M059J (cell line): ENCODE measurements around the gene PLPP3. TPM values are rescaled to one million over a fixed set of nuclear protein-coding genes. Genes with fewer than 3 reads are reported as not detected.

Experiments
- DNase-seq: peaks from one replicate; pipeline ENCODE4 v3.0.0-alpha.2; 2012; ENCODE audit warnings: low read depth
- total RNA-seq: library from RNA; depleted of rRNA; stranded (reverse); fragments of >200 nt; shearing (Covaris generic); gene quantifications from 2 replicates; pipeline ENCODE4 v1.2.3, GENCODE V29; 2014

The PLPP3 gene
- total RNA-seq, 1 experiment from 2014 or later: 17.2 TPM

DNA sequence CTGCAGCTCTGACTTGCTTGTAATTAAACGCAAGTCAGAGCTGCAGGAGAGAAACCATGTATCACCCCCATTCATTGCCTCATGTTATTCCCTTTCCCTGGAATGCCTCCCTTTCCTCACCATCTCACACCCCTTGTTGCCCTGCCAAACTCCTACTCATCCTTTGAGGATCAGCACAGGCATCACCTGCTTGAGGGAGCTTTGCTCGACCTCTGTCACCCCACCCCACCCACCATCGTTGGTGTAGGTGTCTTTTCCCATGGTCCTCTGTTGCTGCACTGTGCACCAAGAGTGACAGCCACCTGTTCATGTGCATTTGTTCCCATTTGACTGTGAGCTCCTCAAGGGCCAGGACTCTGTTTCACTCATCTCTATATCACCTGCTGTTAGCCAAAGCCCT is 117.2 kb downstream of the PLPP3 start:
- DNase-seq: no peak

DNA sequence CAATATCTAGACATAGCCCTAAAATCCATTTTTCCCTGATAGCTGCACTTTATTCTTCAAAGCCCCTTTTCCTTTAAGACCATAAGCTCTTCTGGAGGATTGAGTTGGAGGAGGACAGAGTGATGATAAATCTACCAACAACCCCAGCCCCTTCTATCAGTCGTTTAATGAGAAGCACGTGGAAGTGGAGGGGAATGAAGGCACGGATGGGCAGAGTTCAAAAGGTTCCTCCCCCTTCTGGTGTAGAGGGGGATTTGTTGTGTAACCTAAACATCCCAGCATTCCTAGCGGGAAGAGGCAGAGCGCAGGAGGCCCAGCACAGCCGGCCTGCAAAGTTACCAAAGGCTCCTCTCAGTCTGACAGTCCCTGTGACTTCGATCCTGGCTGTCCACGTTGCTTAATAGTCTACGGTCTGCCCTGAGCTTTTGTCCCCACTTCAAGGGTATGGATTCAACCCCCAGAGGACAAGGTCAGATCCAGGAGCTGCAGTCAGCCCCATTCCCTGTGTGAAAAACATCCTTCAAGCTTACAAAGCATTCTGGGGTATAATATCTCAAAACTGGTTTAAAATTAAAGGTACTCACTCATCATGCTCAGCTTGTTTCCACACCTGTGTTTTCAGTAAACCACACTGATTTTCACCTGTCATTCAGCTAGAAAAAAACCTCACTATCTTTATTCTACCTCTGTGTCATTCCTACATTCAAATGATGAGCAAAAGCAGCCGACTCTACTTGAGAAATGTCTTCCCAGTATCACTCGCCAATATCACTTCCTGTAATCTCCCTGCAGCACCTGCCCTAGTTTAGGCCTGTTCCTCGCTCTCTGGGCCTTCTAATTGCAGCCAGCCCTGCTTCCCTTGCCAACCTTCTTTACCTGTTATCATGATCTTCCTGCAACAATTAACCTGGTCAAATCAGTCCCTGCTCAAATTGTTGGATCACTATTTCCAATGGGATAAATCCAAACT is 117.9 kb downstream of the PLPP3 start:
- DNase-seq: no peak

DNA sequence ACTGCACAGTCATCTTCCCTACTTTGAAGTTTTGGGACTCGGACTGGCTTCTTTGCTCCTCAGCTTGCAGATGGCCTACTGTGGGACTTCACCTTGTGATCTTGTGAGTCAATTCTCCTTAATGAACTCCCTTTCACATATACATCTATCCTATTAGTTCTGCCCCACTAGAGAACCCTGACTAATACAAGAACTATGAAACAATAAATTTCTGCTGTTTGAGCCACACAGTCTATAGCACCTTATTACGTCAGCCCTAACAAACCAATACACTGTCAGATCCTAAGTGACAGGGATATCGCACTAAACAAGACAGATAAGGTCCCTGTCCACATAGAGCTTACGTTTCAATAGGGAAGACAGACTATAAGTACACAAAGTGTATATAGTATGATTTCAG is 120.1 kb downstream of the PLPP3 start:
- DNase-seq: no peak

- DNase-seq: no peak
Observed at GRCh38 chr1:56457756-56458375, 121.5 kb downstream of the PLPP3 start.

- peak; percentile 85 for DNase-seq
Observed at GRCh38 chr1:56456435-56457101, 122.8 kb downstream of the PLPP3 start.

- DNase-seq: no peak
Observed at GRCh38 chr1:56453417-56454078, 125.8 kb downstream of the PLPP3 start.

GRCh38 chr1:56453016-56453415 is 126.3 kb downstream of the PLPP3 start:
- DNase-seq: no peak

- no peak for DNase-seq
Observed at GRCh38 chr1:56452027-56453011, 127.0 kb downstream of the PLPP3 start.

DNA sequence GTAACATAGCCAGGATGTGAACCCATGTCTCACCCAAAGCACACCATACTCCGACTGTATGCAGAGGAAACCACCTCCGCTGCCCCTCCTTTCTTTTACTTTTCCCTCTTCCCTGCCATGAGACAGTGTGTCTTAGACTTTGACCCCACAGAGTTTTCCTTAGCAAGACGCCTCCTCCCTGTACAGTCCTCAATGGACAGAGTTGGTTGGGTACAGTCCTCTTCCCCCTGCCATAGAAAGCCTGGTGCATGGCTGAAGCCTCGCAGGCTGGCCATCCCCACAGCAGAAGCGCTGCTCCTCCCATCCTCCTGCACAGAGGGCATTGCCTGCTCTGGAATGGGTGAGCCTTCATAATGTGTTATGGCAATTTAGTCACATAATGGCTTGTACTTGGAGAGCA is 127.9 kb downstream of the PLPP3 start:
- DNase-seq: no peak

GRCh38 chr1:56450004-56450666 is 129.2 kb downstream of the PLPP3 start:
- DNase-seq: peak; percentile 15

- peak; percentile 56 for DNase-seq
Observed at GRCh38 chr1:56448529-56449300, 130.6 kb downstream of the PLPP3 start.

GRCh38 chr1:56447823-56448222 is 131.5 kb downstream of the PLPP3 start:
- peak; percentile 9 for DNase-seq

DNA sequence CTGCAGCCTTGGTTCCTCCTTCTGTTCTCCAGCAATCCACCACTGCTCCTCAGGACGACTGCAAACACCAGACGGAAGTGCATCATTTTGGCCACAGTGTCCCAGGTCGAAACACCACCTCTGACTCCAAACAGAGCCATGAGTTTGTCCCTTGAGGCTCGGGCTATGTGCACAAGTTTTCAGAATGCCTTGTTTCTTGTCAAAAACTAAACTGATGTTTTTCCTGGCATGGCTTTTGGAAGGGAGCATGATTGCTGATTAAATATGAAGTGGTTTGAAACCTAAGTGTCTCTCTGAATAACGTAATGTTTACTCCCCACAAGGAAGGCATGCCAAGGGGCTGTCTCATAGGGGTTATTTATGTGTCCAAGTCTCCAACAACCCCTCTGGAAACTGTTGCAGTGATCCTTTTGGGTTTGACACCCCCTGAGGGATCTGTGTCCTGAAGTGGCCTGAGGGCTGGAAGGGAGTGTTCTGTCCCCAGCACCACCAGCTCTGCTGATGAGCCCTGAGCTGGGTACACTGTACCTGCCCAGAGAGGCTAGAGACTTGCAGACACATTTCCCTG is 132.7 kb downstream of the PLPP3 start:
- DNase-seq: peak; percentile 42

DNA sequence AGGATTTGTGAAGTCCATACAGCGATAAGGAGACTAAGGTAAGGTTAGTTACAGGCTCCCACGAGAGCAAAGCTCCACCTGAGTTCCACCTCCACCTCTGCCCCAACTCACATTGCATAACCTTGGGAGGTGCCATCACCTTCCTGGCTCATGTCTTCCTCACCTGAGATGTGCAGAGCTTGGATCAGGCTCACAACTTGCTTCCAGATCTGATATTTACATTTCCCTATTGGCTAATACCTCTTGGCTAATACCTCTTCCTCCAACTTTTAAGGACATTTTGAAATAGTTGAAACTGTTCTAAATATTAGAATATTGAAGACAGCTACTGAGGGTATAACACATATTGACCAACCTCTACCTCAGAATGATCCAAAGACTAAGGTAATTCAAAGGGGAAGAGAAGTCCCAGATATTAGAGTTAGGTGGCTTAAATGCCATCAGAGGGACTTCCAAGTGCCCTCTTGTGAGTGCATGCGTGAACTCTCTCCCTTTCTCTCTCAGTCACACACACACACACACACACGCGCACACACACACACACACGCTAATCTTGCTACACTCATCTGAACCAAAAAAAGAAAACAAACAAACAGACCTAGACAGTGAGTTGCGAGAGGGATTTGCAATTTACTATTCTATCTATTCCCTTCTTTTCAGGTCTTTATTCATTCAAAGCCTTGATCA is 134.3 kb downstream of the PLPP3 start:
- no peak for DNase-seq
